Body of pancreas (tissue), 4 donors: ENCODE results near the gene PLOD1. TPM values are rescaled to one million over a fixed set of nuclear protein-coding genes. Genes with fewer than 3 reads are reported as not detected.

Experiments used
- ATAC-seq: fragments of 150-250 bp; one replicate; pipeline ENCODE4 v1.9.1; 2016
- DNase-seq, 4 donors: peaks; one replicate each; pipeline ENCODE4 v3.0.0-alpha.2; 2019
- H3K27ac ChIP-seq, 4 donors: fragments of 200-600 bp; sonication (generic); 1 replicate in 3 of 4; 2 replicates in 1 of 4; pipeline versions ENCODE4 v1.5.1 to v1.6.1; 2016 to 2019; ENCODE audit warnings: mild to moderate bottlenecking in 1 of 4, mixed read lengths in 1 of 4, moderate library complexity in 1 of 4
- H3K27me3 ChIP-seq, 2 donors: fragments of 200-600 bp; sonication (generic); one replicate each; pipeline ENCODE4 v1.6.0; 2016; ENCODE audit warnings: mild to moderate bottlenecking in 1 of 2
- H3K36me3 ChIP-seq, 2 donors: fragments of 200-600 bp; sonication (generic); replicated peaks in 1 of 2; 2 replicates each; pipeline ENCODE4 v1.5.1; 2016; ENCODE audit warnings: low read depth in 2 of 2; ENCODE audit not compliant: insufficient read depth in 1 of 2
- H3K4me1 ChIP-seq: fragments of 200-600 bp; sonication (generic); one replicate; pipeline ENCODE4 v1.6.0; 2016
- H3K4me3 ChIP-seq, 2 donors: fragments of 200-600 bp; sonication (generic); 1 replicate in 1 of 2; 2 replicates in 1 of 2; pipeline ENCODE4 v1.5.1; 2016 to 2019
- H3K9me3 ChIP-seq, 3 donors: fragments of 200-600 bp; sonication (generic); 1 replicate in 2 of 3; 2 replicates in 1 of 3; pipeline ENCODE4 v1.5.1; 2016
- CTCF ChIP-seq, 7 experiments: fragments of 450-650 bp in 4 of 7; fragments of 200-600 bp in 3 of 7; sonication (generic) in 3 of 7; IDR thresholded peaks; one replicate each; pipeline ENCODE4 v1.5.1; 2016 to 2019; ENCODE audit warnings: antibody characterized with exemption in 7 of 7
- POLR2A ChIP-seq, 3 donors: fragments of 450-650 bp; IDR thresholded peaks; one replicate each; pipeline ENCODE4 v1.6.1; 2016; ENCODE audit warnings: antibody characterized with exemption in 3 of 3, mild to moderate bottlenecking in 2 of 3
- WGBS, 2 donors: methylation state at CpG; one replicate each; pipeline ENCODE4 v1.1.5; 2017; 5-methylcytosine and 5-hydroxymethylcytosine counted together
- intact Hi-C: fragments of 100-400 bp; cut with DNase I; formaldehyde crosslinking; loops from one replicate; pipeline ENCODE4 v1.15.1; 2023
- total RNA-seq, 2 donors: library from RNA; depleted of rRNA; stranded (reverse); fragments of >200 nt; gene quantifications; one replicate each; pipeline ENCODE4 v1.1.0, GENCODE V29; 2016

The PLOD1 gene
- total RNA-seq, 2 donors from 2014 or later = 30.9 to 39.6 TPM

GRCh38 chr1:12010746-12011570 lies 76.4 kb downstream of the PLOD1 start:
- Histone ChIP-seq H3K27ac (no peak overlapping the region), H3K4me1 (no peaks in the 10 kb centered on the region), H3K27me3 (no peaks in the 10 kb centered on the region), H3K4me3 (no peak overlapping the region), H3K36me3 (peaks cover 0 to 35% of the 10 kb centered on the region in 2 donors), H3K9me3 (no peaks in the 10 kb centered on the region)
- ATAC-seq (no peak), DNase-seq (no peak)
- TF ChIP-seq POLR2A (IDR thresholded peaks at IDR 0.05) = no peak
- TF ChIP-seq CTCF (IDR thresholded peaks at IDR 0.05) = no peak
- intact Hi-C loops = no loop called here
- 90 to 91% methylated on average over 11 to 16 of the region's 16 CpGs for WGBS, 2 donors

- no peak for DNase-seq
- Histone ChIP-seq H3K27ac (no peak overlapping the region), H3K27me3 (no peaks in the 10 kb centered on the region), H3K9me3 (no peaks in the 10 kb centered on the region), H3K4me1 (no peaks in the 10 kb centered on the region), H3K4me3 (no peak overlapping the region), H3K36me3 (peaks cover 0 to 25% of the 10 kb centered on the region in 2 donors)
- intact Hi-C loops = no loop called here
- WGBS, 2 donors = 86 to 100% methylated on average over 2 to 4 of the region's 4 CpGs
- no peak for TF ChIP-seq POLR2A (IDR thresholded peaks at IDR 0.05)
- TF ChIP-seq CTCF (IDR thresholded peaks at IDR 0.05) = no peak
- no peak for ATAC-seq
Measured at GRCh38 chr1:12011998-12012397, 77.5 kb downstream of the PLOD1 start.

- ATAC-seq = no peak
- Histone ChIP-seq H3K27me3 (no peaks in the 10 kb centered on the region), H3K36me3 (peaks cover 0 to 22% of the 10 kb centered on the region in 2 donors), H3K27ac (no peak overlapping the region), H3K4me1 (no peaks in the 10 kb centered on the region), H3K9me3 (no peaks in the 10 kb centered on the region), H3K4me3 (no peak overlapping the region)
- DNase-seq = no peak
- TF ChIP-seq CTCF (IDR thresholded peaks at IDR 0.05) (no peak), POLR2A (IDR thresholded peaks at IDR 0.05) (no peak)
- intact Hi-C loops = no loop called here
- 89 to 97% methylated on average over 7 to 8 of the region's 8 CpGs for WGBS, 2 donors
Measured at GRCh38 chr1:12012560-12013316, 78.2 kb downstream of the PLOD1 start.

- no peak for TF ChIP-seq POLR2A (IDR thresholded peaks at IDR 0.05)
- TF ChIP-seq CTCF (IDR thresholded peaks at IDR 0.05) = no peak
- DNase-seq (no peak), ATAC-seq (no peak)
- Histone ChIP-seq H3K9me3 (no peaks in the 10 kb centered on the region), H3K27me3 (no peaks in the 10 kb centered on the region), H3K4me3 (no peak overlapping the region), H3K27ac (peak overlapping the region in 1 of 4 donors; percentile 29), H3K4me1 (no peaks in the 10 kb centered on the region), H3K36me3 (peaks cover 0 to 20% of the 10 kb centered on the region in 2 donors)
- intact Hi-C loops = no loop called here
- 73 to 76% methylated on average over 16 of the region's 16 CpGs for WGBS, 2 donors
Measured at GRCh38 chr1:12014141-12014991, 79.8 kb downstream of the PLOD1 start.
